GM12878 (cell line): Measurements from ENCODE around the gene OTUD5.

Experiments used
- CHD4 ChIP-seq: fragments of 200-600 bp; sonication (generic); IDR thresholded peaks from 2 replicates; pipeline ENCODE4 v1.6.1; 2016; ENCODE audit warnings: mild to moderate bottlenecking
- CTCF ChIP-seq, 3 experiments: IDR thresholded peaks in 2 of 3; conservative IDR thresholded peaks in 1 of 3; 2 replicates each; pipeline ENCODE4 v1.5.1; 2011; ENCODE audit warnings: low read depth in 3 of 3, low read length in 3 of 3, mild to moderate bottlenecking in 3 of 3, control low read depth in 2 of 3, moderate library complexity in 2 of 3, inconsistent platforms in 1 of 3, mixed read lengths in 1 of 3; ENCODE audit not compliant: control insufficient read depth in 2 of 3, insufficient read depth in 1 of 3; ENCODE audit errors: extremely low read depth in 1 of 3
- EZH2 ChIP-seq: IDR thresholded peaks from 2 replicates; pipeline ENCODE4 v1.6.1; 2012; ENCODE audit warnings: low read depth, mild to moderate bottlenecking, control low read depth, inconsistent platforms, low read length, borderline replicate concordance; ENCODE audit not compliant: control insufficient read depth
- MEF2A ChIP-seq: IDR thresholded peaks from 2 replicates; pipeline ENCODE4 v1.6.1; 2011; ENCODE audit warnings: low read depth, mild to moderate bottlenecking, low read length, moderate library complexity; ENCODE audit not compliant: insufficient read depth
- POLR2A ChIP-seq: IDR thresholded peaks from 2 replicates; pipeline ENCODE4 v1.6.1; 2011; ENCODE audit warnings: low read depth, mild to moderate bottlenecking, low read length
- YY1 ChIP-seq: IDR thresholded peaks from 2 replicates; pipeline ENCODE4 v1.6.1; 2011; ENCODE audit warnings: low read depth, mild to moderate bottlenecking, low read length

- TF ChIP-seq CHD4 (no peak), POLR2A (no peak; the same call in 1 of the 2 replicates), YY1 (no peak), CTCF (IDR thresholded peaks at IDR 0.05 in 2 of 3, conservative IDR thresholded peaks at IDR 0.05 in 1 of 3; ENCODE audit: control insufficient read depth in 2 of 3, extremely low read depth in 1 of 3, insufficient read depth in 1 of 3, low read depth in 3 of 3, low read length in 3 of 3) (no peak), EZH2 (no peak), MEF2A (no peak)
Measured at GRCh38 chrX:48981178-48981577, 23.8 kb upstream of the OTUD5 start.
